Measurements from ENCODE around the gene TBC1D22A. TPM values are rescaled to one million over a fixed set of nuclear protein-coding genes. Genes with fewer than 3 reads are reported as not detected.

The TBC1D22A gene
- total RNA-seq, 4 donors from 2014 or later: 18.8 to 25.2 (median 23.1) TPM

- no peaks in the 10 kb centered on the region for H3K4me1 ChIP-seq
- peaks cover 0 to 4% (median 0%) of the 10 kb centered on the region in 3 donors for H3K27me3 ChIP-seq
- intact Hi-C loops (cut with DNase I; ENCODE audit: low total_unique reads): no loop called here
- no peaks in the 10 kb centered on the region for H3K9me3 ChIP-seq
- no peak for TF ChIP-seq CTCF (IDR thresholded peaks at IDR 0.05 in 4 of 5, conservative IDR thresholded peaks at IDR 0.05 in 1 of 5)
- TF ChIP-seq POLR2A (IDR thresholded peaks at IDR 0.05): no peak
- no peak overlapping the region for H3K4me3 ChIP-seq
- no peak for ATAC-seq
- no peaks in the 10 kb centered on the region for H3K36me3 ChIP-seq
- in situ Hi-C loops (cut with MboI; ENCODE audit: low sequenced_read_pairs in 4 of 4): no loop called here
- no peak overlapping the region for H3K27ac ChIP-seq
- no peak for DNase-seq
Observed at GRCh38 chr22:47192651-47193437, 430.4 kb downstream of the TBC1D22A start.

- DNase-seq (no peak), ATAC-seq (no peak)
- TF ChIP-seq CTCF (IDR thresholded peaks at IDR 0.05 in 4 of 5, conservative IDR thresholded peaks at IDR 0.05 in 1 of 5) (no peak), POLR2A (IDR thresholded peaks at IDR 0.05) (no peak)
- in situ Hi-C loops (cut with MboI; ENCODE audit: low sequenced_read_pairs in 4 of 4): no loop called here
- Histone ChIP-seq H3K9me3 (no peaks in the 10 kb centered on the region), H3K27me3 (peaks cover 0 to 8% (median 7%) of the 10 kb centered on the region in 3 donors), H3K4me3 (no peak overlapping the region), H3K36me3 (no peaks in the 10 kb centered on the region), H3K4me1 (no peaks in the 10 kb centered on the region), H3K27ac (no peak overlapping the region)
- intact Hi-C loops (cut with DNase I; ENCODE audit: low total_unique reads): no loop called here
Observed at GRCh38 chr22:47193606-47194329, 431.3 kb downstream of the TBC1D22A start.

- H3K4me1 ChIP-seq: no peaks in the 10 kb centered on the region
- no peaks in the 10 kb centered on the region for H3K9me3 ChIP-seq
- H3K27me3 ChIP-seq: peaks cover 5 to 11% (median 9%) of the 10 kb centered on the region in 3 donors
- no peak overlapping the region for H3K27ac ChIP-seq
- in situ Hi-C loops (cut with MboI; ENCODE audit: low sequenced_read_pairs in 4 of 4): no loop called here
- intact Hi-C loops (cut with DNase I; ENCODE audit: low total_unique reads): no loop called here
- no peaks in the 10 kb centered on the region for H3K36me3 ChIP-seq
- DNase-seq: no peak
- H3K4me3 ChIP-seq: no peak overlapping the region
- TF ChIP-seq CTCF (IDR thresholded peaks at IDR 0.05 in 4 of 5, conservative IDR thresholded peaks at IDR 0.05 in 1 of 5): no peak
- no peak for TF ChIP-seq POLR2A (IDR thresholded peaks at IDR 0.05)
- ATAC-seq: no peak
Observed at GRCh38 chr22:47194476-47195155, 432.2 kb downstream of the TBC1D22A start.

GRCh38 chr22:47195156-47195483 lies 432.7 kb downstream of the TBC1D22A start:
- no peak overlapping the region for H3K4me3 ChIP-seq
- H3K27me3 ChIP-seq: peaks cover 6 to 16% (median 14%) of the 10 kb centered on the region in 3 donors
- intact Hi-C loops (cut with DNase I; ENCODE audit: low total_unique reads) (no loop called here), in situ Hi-C loops (cut with MboI; ENCODE audit: low sequenced_read_pairs in 4 of 4) (no loop called here)
- no peaks in the 10 kb centered on the region for H3K4me1 ChIP-seq
- no peak overlapping the region for H3K27ac ChIP-seq
- H3K36me3 ChIP-seq: no peaks in the 10 kb centered on the region
- DNase-seq (no peak), ATAC-seq (no peak)
- H3K9me3 ChIP-seq: no peaks in the 10 kb centered on the region
- TF ChIP-seq CTCF (IDR thresholded peaks at IDR 0.05 in 4 of 5, conservative IDR thresholded peaks at IDR 0.05 in 1 of 5): no peak
- no peak for TF ChIP-seq POLR2A (IDR thresholded peaks at IDR 0.05)

All from gastrocnemius medialis (tissue), 4 donors.